G401 (cell line): Measurements from ENCODE around the gene COQ8B. TPM values are rescaled to one million over a fixed set of nuclear protein-coding genes. Genes with fewer than 3 reads are reported as not detected.
"Not testable (repeated sequence)": the region's sequence is repeated elsewhere in the genome, so short reads cannot be mapped to it uniquely, and the experiment has no call there.

ENCODE experiments used
- DNase-seq: peaks from one replicate; pipeline ENCODE4 v3.0.0-alpha.2; 2015; ENCODE audit warnings: low spot score
- in situ Hi-C: cut with HindIII; loops from 2 replicates; pipeline ENCODE4 v1.10.0; 2016; ENCODE audit warnings: low sequenced_read_pairs, mixed read lengths
- total RNA-seq: library from RNA; depleted of rRNA; stranded (reverse); fragments of >200 nt; shearing (Covaris generic); gene quantifications from 2 replicates; pipeline ENCODE4 v1.2.3, GENCODE V29; 2014

The COQ8B gene
- total RNA-seq, 1 experiment from 2014 or later: 58.6 TPM

DNA sequence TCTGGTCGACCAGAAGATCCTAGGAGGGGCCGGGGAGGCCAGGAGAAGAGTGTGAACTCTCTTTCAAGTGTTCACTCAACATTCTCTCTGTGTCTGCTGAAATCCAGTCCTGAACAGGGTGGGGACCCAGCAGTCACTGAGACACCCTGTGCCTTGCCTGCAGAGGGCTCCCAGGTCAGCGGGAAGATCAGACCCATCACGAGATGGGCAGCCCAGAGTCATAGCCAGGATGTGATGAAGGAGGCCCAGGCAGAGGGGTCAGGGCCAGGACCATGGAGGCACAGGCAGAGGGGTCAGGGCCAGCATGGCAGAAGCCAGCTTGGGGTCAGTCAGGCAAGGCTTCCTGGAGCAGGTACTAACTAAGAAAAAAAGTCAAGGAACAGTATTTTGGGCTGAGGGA is 35.6 kb downstream of the COQ8B start:
- DNase-seq: no peak
- in situ Hi-C loops: no loop called here

DNA sequence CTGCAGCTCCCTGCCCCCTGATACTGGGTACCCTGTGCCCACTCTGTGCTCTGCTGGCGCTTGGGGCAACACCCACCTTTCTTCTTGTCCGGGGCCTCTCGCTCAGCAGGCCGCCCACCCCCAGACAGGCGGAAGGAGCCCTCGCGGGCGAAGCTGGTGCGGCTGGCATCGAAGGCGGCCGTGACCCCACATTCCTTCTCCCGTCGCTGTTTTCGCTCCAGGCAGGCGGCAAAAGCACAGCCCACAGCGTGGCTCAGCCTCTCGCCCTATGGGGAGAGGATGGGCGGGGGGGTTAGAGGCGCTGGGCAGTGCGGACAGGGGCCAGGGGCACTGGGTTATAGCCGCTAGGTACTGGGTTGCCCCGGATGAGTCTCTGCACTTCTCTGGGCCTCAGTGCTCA is 39.5 kb downstream of the COQ8B start:
- in situ Hi-C loops: no loop called here
- no peak for DNase-seq

DNA sequence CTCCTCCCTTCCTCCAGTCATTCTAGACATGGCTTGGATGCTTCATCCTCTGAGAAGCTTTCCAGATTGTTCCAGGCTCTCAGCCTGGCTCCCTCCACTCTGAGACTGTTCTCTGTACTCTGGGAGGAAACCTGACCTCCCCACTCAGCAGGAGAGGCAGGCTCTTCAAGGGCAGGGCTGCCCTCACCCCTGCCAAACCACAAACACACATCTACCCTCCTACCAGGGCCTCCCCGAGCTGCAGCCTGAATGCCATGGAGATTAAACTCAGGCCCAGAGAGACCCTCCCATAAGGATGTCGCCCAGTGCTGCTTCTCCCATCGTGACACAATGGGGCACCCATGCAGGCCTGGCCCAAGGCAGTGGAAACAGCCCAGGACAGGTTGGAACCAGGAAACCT is 42.4 kb downstream of the COQ8B start:
- in situ Hi-C loops: no loop called here
- DNase-seq: no peak

DNA sequence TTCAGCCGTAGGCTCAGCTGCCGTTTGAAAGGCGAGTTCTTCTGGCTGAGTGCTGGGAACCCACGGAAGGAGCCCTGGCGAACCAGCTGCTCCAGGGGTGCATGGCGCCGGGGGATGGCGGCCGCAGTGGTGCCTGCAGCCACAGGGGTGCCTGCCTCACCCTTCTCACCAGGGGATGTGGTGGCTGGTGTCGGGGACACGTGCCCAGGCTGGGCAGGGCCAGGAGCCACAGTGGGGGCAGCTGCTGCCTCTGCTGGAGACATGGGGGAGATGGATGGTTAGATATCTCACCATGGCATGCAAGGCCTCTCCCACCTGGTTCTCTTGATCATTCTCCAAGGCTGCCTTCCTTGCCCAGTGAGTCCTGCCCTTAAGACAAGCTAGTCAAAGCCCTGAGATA is 43.3 kb downstream of the COQ8B start:
- DNase-seq: no peak
- in situ Hi-C loops: no loop called here

DNA sequence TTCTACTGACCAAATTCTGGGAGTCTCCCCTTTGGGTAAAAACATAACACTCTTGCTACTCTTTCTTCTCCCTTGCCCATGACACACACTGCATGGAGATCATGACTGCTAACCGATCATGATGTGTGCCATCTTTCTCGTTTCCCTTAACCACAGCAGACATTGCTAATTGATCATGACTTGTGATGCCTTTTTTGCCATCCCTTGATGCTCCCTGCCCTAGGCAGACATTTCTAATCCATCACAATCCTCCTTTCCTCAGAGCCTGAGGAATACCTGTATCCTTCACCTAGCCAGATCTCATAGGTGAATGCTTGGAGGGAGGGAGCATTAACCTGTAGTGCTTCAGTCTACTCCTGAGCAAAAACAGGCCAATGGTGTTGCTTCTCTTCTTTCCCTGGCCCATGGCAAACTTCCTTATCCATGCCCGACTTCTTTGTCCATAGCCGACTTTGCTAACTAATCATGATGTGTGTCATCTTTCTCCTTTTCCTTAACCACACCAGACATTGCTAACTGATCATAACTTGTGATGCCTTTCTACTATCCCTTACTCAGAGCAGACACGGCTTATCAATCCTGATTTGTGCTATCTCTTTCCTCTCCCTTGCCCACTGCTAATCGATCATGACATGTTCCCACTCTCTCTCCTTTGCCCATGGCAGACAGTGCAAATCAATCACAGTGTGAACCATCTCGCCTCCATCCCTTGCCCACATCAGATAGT is 44.0 kb downstream of the COQ8B start:
- in situ Hi-C loops: no loop called here
- no peak for DNase-seq

DNA sequence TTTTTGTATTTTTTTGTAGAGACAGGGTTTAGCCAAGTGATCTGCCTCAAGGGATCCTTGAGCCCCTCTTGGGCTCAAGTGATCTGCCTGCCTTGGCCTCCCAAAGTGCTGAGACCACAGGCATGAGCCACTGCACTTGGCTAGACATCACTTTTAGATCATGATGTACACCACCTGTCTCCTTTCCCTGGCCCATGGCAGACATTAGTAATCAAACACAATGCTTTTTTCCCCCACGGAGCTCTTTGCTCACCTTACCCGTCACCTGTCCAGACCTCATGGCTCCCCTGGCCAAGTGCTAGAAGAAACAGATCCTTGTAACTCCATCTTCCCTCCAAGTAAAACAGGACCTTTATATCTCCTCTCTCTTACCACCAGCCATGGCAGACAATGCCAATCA is 44.6 kb downstream of the COQ8B start:
- DNase-seq: no peak
- in situ Hi-C loops: no loop called here

DNA sequence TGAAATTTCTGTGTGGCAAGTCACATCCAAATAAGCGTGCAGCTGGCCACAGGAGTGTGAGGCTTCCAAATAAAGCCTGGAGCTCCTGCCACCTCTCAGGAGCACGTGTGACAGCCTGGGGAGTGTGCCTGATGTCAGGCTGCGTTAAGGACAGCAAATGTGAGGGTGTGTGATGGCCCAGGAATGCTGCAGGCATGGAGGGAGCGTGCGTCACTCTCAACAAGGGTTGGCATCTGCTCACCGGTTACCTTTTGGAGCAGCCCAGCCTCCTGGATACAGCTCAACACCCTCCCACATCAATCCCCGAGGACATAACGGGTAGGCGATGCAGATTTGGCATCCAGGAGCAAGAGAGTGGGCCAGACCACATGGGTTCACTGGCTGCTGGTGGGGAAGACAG is 45.3 kb downstream of the COQ8B start:
- DNase-seq: peak; percentile 86
- in situ Hi-C loops: no loop called here

DNA sequence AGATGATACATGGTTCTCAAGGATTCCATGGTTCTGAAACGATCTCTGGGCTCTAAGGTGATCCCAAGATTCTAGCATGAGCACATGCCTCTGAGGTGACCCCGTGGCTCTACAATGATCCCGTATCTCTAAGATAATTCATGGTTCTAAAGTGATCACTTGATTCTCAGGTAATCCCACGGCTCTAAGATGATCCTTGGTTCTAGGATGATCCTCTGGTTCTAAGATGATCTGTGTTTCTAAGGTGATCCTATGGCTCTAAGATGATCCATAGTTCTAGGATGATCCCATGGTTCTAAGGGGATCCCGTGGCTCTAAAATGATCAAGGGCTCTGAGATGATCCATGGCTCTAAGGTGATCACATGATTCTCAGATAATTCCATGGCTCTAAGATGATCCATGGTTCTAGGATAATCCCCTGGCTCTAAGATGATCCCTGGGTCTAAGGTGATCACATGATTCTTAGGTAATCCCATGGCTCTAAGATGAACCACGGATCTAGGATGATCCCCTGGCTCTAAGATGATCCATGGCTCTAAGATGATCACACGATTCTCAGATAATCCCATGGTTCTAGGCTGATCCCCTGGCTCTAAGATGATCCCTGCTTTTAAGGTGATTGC is 47.6 kb downstream of the COQ8B start:
- in situ Hi-C loops: no loop called here
- no peak for DNase-seq

DNA sequence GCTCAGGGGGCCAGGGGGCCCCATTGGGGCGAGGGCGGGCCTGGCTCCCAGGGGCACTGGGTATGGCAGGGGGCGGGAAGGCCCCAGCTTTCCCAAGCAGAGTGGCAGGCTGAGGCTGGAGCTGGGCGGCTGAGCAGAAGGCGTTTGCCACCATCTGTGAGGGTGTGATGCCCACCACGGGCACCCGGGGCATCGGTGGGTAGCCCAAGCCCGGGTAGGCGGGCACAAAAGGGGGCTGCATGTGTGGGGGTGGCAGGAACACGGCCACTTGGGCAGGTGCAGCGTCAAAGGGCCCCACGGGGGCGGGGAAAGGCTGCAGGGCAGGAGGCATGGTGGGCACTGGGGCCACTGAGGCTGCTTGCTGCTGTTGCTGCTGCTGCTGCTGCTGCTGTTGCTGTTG is 49.1 kb downstream of the COQ8B start:
- no peak for DNase-seq
- in situ Hi-C loops: no loop called here

DNA sequence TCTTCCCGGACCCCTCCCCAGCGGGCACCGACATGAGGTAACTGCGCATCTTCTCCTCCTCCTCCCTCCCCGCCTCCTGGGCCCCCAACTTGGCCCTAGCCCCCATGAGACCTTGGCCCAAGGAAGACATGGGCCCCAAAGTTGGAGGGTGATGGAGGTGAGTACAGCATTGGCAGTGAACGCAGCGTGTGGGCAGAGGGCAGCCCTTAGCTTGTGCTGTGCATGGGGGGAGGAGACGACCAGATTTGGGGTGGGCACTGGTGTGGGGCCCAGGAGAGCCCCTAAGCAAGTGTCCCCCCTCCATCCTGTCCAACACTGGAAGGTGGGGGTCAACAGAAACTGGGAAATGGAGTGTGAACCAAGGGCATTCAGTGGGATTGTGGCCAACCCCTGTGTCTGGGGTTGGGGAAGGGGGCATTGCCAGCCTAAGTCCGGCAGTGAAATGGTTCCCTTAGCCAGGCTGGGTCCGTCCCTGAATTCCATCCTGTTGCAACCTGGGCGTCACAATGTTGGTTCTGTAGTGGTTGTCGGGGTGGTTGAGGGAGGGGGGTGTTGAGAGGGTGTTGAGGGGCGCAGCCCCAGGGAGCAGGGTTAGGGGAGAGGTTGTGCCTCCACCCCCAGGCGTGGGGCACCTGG is 49.8 kb downstream of the COQ8B start:
- in situ Hi-C loops: no loop called here

DNA sequence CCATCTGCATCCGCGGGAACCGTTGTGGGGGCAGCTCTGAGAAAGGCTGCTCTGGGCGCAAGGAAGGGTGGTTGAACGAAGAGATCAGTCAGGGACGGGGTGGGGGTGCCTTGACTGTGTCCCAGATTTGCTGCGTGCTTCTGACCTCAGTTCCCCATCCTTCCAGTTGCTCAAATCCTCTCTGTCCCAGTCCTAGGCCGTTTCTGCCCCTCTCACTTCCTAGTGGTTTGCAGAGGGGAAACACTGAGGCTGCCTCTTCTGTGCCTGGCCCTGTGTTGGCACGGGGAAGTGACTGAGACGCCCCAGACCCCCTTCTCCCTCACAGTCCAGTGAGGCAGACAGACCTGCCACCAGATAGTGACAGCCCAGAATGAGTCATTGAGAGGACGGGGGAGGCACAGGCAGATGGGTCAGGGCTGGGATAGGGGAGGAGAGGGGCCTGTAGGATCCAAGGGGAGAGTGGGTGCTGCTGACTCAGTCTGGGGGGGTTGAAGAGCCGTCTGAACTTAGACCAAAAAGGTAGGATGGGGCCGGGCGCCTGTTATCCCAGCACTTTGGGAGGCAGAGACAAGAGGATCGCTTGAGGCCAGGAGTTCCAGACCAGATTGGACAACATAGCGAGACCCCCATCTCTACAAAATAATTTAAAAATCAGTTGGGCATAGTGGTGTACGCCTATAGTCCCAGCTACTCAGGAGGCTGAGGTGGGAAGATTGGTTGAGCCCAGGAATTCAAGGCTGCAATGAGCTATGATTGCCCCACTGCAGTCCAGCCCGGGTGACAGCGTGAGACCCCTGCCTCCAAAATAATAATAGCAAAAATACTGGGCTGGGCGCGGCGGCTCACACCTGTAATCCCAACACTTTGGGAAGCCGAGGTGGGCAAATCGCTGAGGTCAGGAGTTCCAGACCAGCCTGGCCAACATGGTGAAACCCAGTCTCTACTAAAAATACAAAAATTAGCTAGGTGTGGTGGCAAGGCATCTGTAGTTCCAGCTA is 52.7 kb downstream of the COQ8B start:
- DNase-seq: no peak
- in situ Hi-C loops: no loop called here

More for the DNA sequence above, 49.8 kb downstream of the COQ8B start:
- no peak for DNase-seq

DNA sequence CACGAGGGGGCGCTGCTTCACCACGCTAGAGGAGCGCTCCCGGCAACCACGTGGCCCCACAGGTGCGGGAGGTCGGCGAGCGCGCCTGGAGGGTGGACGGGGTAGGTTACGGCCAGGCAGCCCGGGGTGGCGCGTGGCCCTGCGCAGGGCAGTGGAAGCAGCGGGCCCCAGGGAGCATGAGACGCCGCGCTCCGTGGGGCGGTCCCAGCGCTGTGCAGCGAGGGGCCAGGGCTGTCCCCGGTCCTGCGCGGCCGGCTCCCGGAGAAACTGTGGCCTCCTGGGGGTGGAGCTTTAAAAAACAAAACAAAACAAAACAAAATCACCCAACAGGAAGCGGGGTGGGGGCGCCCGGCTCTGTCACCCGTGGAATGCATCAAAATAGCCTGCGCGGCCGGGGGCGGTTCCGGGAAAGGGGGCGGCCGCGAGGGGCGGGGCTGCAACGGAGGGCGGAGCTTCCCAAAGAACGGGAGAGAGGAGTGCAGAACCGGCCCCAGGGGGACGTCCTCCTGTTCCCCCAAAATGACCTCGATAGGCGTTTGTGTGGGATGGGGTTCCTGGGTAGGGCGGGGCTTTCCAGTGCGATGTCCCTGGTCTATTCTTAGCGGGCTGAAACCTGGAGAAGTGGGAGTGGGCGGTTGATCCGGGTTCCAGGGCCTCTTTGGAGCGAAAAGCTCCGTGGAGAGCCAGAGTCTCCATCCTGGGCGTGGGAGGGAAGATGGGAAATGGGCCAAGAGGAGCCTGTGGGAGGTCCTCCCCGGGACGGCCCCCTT is 53.6 kb downstream of the COQ8B start:
- DNase-seq: peak; percentile 85
- in situ Hi-C loops: no loop called here

DNA sequence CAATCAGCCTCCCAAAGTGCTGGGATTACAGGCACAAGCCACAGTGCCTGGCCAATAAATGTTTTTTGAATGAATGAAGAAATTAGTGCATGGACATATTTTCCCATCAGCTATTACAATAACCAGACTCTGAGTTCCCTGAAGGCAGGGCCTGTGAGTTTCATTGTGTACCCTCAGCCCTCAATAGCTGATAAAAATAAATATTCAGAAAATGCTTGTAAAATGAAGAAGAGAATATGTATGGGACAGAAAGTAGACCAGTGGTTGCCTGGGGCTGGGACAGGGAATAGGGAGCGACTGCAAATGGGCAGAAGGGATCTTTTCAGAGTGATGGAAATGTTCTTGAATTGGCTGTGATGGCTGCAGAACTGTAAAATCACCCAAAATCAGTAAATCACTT is 55.1 kb downstream of the COQ8B start:
- in situ Hi-C loops: no loop called here

DNA sequence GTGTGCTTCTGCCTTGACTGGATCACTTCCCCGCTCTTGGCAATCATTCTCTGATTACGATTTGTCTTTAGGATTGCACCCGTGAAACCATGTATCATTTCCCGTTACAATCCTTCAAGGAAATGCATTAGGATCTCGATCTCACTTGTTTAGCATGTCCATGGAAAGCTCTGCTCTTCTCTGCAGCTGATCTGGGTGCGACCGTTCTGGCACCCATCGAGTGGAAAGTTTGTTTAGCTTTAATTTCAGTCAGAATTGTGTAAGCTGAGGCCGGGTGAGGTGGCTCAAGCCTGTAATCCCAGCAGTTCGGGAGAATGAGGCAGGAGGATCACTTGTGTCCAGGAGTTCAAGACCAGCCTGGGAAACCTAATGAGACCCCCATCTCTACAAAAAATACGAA is 57.1 kb downstream of the COQ8B start:
- no peak for DNase-seq
- in situ Hi-C loops: no loop called here

More for the DNA sequence above, 55.1 kb downstream of the COQ8B start:
- no peak for DNase-seq

DNA sequence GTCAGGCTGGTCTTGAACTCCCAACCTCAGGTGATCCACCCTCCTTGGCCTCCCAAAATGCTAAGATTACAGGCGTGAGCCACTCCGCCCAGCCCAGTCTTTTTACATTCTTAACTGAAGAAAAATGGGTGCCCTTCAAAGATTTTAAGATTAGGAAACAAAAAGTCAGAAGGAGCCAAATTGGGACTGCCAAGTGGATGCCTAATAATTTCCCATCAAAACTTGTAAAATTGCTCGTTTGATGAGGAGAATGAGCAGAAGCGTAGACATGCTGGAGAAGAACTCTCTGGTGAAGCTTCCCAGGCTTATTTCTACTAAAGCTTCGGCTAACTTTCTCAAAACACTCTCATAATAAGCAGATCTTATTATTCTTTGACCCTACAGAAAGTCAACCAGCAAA is 57.6 kb downstream of the COQ8B start:
- in situ Hi-C loops: no loop called here
- no peak for DNase-seq

DNA sequence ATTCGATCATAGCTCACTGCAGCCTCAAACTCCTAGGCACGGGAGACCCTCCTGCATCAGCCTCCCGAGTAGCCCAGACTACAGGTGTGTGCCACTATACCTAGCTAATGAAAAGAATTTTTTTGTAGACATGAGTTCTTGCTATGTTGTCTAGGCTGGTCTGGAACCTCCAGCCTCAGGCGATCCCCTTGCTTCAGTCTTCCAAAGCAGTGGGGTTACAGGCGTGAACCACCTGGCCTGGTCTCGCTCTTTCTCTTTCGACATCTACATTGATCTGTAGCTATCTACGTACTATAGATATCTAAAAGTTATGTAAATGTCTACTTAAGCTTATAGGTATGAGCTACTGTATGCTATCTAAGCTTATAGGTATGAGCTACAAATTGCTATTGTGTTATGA is 58.7 kb downstream of the COQ8B start:
- no peak for DNase-seq
- in situ Hi-C loops: no loop called here

DNA sequence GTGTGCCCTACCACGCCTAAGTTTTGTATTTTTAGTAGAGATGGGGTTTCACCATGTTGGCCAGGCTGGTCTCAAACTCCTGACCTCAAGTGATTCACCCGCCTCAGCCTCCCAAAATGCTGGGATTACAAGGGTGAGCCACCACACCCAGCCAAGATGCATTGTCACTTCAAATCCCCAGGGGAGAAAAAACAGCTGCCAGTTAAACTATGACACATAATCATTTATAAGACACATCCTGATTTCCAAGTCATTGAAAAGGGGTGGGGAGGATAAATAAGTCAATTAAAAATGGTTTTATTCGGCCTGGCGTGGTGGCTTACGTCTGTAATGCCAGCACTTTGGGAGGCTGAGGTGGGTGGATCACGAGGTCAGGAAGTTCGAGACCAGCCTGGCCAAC is 61.0 kb downstream of the COQ8B start:
- in situ Hi-C loops, DNase-seq: not testable (repeated sequence)

DNA sequence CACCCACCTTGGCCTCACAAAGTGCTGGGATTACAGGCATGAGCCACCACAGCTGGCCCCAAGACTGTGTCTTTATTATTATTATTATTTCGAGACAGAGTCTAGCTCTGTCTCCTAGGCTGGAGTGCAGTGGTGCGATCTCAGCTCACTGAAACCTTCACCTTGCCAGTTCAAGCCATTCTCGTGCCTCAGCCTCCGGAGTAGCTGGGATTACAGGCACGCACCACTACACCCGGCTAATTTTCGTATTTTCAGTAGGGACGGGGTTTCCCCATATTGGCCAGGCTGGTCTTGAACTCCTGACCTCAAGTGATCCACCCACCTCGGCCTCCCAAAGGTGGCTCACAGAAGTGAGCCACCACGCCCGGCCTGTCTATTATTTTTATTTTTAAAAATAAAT is 64.4 kb downstream of the COQ8B start:
- in situ Hi-C loops, DNase-seq: not testable (repeated sequence)
